ENCODE measurements around the gene NAALADL2.
"Not testable (repeated sequence)": the region's sequence is repeated elsewhere in the genome, so short reads cannot be mapped to it uniquely, and the experiment has no call there.

Gene NAALADL2

GRCh38 chr3:175118382-175118941, 259.3 kb downstream of the NAALADL2 start:
- H3K4me3 ChIP-seq (ENCODE audit: low read depth, low read length): no peak overlapping the region
- DNase-seq (ENCODE audit: low read depth, low spot score): no peak
- TF ChIP-seq CTCF (IDR thresholded peaks at IDR 0.05; ENCODE audit: low read depth, low read length): no peak
- in situ Hi-C loops (cut with HindIII; ENCODE audit: low sequenced_read_pairs): no loop called here

- DNase-seq (ENCODE audit: low read depth, low spot score): no peak
- H3K4me3 ChIP-seq (ENCODE audit: low read depth, low read length): no peak overlapping the region
- in situ Hi-C loops (cut with HindIII; ENCODE audit: low sequenced_read_pairs): no loop called here
- peak; percentile 34 for TF ChIP-seq CTCF (IDR thresholded peaks at IDR 0.05; ENCODE audit: low read depth, low read length)
Measured at GRCh38 chr3:175121225-175121624, 262.1 kb downstream of the NAALADL2 start.

GRCh38 chr3:175127075-175127662, 268.0 kb downstream of the NAALADL2 start:
- no peak for DNase-seq (ENCODE audit: low read depth, low spot score)
- in situ Hi-C loops (cut with HindIII; ENCODE audit: low sequenced_read_pairs): no loop called here
- TF ChIP-seq CTCF (IDR thresholded peaks at IDR 0.05; ENCODE audit: low read depth, low read length): no peak
- H3K4me3 ChIP-seq (ENCODE audit: low read depth, low read length): no peak overlapping the region

- in situ Hi-C loops (cut with HindIII; ENCODE audit: low sequenced_read_pairs): no loop called here
- TF ChIP-seq CTCF (IDR thresholded peaks at IDR 0.05; ENCODE audit: low read depth, low read length): no peak
- H3K4me3 ChIP-seq (ENCODE audit: low read depth, low read length): no peak overlapping the region
- DNase-seq (ENCODE audit: low read depth, low spot score): peak; percentile 50
Measured at GRCh38 chr3:175129126-175129525, 270.0 kb downstream of the NAALADL2 start.

GRCh38 chr3:175129571-175129970, 270.4 kb downstream of the NAALADL2 start:
- TF ChIP-seq CTCF (IDR thresholded peaks at IDR 0.05; ENCODE audit: low read depth, low read length): no peak
- no peak for DNase-seq (ENCODE audit: low read depth, low spot score)
- in situ Hi-C loops (cut with HindIII; ENCODE audit: low sequenced_read_pairs): no loop called here
- H3K4me3 ChIP-seq (ENCODE audit: low read depth, low read length): no peak overlapping the region

- H3K4me3 ChIP-seq (ENCODE audit: low read depth, low read length); DNase-seq (ENCODE audit: low read depth, low spot score); in situ Hi-C loops (cut with HindIII; ENCODE audit: low sequenced_read_pairs): not testable (repeated sequence)
Measured at GRCh38 chr3:175131866-175132265, 272.7 kb downstream of the NAALADL2 start.

- DNase-seq (ENCODE audit: low read depth, low spot score); in situ Hi-C loops (cut with HindIII; ENCODE audit: low sequenced_read_pairs); H3K4me3 ChIP-seq (ENCODE audit: low read depth, low read length): not testable (repeated sequence)
Measured at GRCh38 chr3:175132706-175133105, 273.6 kb downstream of the NAALADL2 start.

GRCh38 chr3:175144368-175144767, 285.2 kb downstream of the NAALADL2 start:
- H3K4me3 ChIP-seq (ENCODE audit: low read depth, low read length): no peak overlapping the region
- TF ChIP-seq CTCF (IDR thresholded peaks at IDR 0.05; ENCODE audit: low read depth, low read length): no peak
- DNase-seq (ENCODE audit: low read depth, low spot score): no peak
- in situ Hi-C loops (cut with HindIII; ENCODE audit: low sequenced_read_pairs): no loop called here
